Measurements from ENCODE around the gene S1PR5.
"Not testable (repeated sequence)": the region's sequence is repeated elsewhere in the genome, so short reads cannot be mapped to it uniquely, and the experiment has no call there.

The S1PR5 gene

GRCh38 chr19:10553943-10554381, 36.7 kb upstream of the S1PR5 start:
- H3K36me3 ChIP-seq (ENCODE audit: control insufficient read depth in 2 of 2, insufficient read depth in 2 of 2, low read length in 2 of 2) = peaks cover 28 to 37% of the 10 kb centered on the region in 2 donors
- H3K9me3 ChIP-seq (ENCODE audit: control insufficient read depth in 2 of 2, low read length in 2 of 2) = no peaks in the 10 kb centered on the region
- H3K4me1 ChIP-seq (ENCODE audit: control insufficient read depth, insufficient read depth, low read length) = peaks cover 2% of the 10 kb centered on the region
- no peak overlapping the region for H3K4me3 ChIP-seq (ENCODE audit: low read length in 2 of 2)
- H3K27ac ChIP-seq (ENCODE audit: low read length) = no peak overlapping the region
- no peaks in the 10 kb centered on the region for H3K27me3 ChIP-seq (ENCODE audit: control insufficient read depth in 1 of 2, insufficient read depth in 2 of 2, low read length in 2 of 2)
- no peak overlapping the region for H3K9ac ChIP-seq (ENCODE audit: low read length in 2 of 2)

- Histone ChIP-seq H3K9ac (ENCODE audit: low read length in 2 of 2) (no peak overlapping the region), H3K4me1 (ENCODE audit: control insufficient read depth, insufficient read depth, low read length) (peaks cover 2% of the 10 kb centered on the region), H3K9me3 (ENCODE audit: control insufficient read depth in 2 of 2, low read length in 2 of 2) (no peaks in the 10 kb centered on the region), H3K27ac (ENCODE audit: low read length) (no peak overlapping the region), H3K4me3 (ENCODE audit: low read length in 2 of 2) (no peak overlapping the region), H3K27me3 (ENCODE audit: control insufficient read depth in 1 of 2, insufficient read depth in 2 of 2, low read length in 2 of 2) (no peaks in the 10 kb centered on the region), H3K36me3 (ENCODE audit: control insufficient read depth in 2 of 2, insufficient read depth in 2 of 2, low read length in 2 of 2) (peaks cover 34 to 41% of the 10 kb centered on the region in 2 donors)
Observed at GRCh38 chr19:10553087-10553667, 35.9 kb upstream of the S1PR5 start.

- peaks cover 2% of the 10 kb centered on the region for H3K4me1 ChIP-seq (ENCODE audit: control insufficient read depth, insufficient read depth, low read length)
- no peak overlapping the region for H3K9ac ChIP-seq (ENCODE audit: low read length in 2 of 2)
- no peaks in the 10 kb centered on the region for H3K9me3 ChIP-seq (ENCODE audit: control insufficient read depth in 2 of 2, low read length in 2 of 2)
- H3K36me3 ChIP-seq (ENCODE audit: control insufficient read depth in 2 of 2, insufficient read depth in 2 of 2, low read length in 2 of 2) = peaks cover 35 to 36% of the 10 kb centered on the region in 2 donors
- no peaks in the 10 kb centered on the region for H3K27me3 ChIP-seq (ENCODE audit: control insufficient read depth in 1 of 2, insufficient read depth in 2 of 2, low read length in 2 of 2)
- no peak overlapping the region for H3K4me3 ChIP-seq (ENCODE audit: low read length in 2 of 2)
- no peak overlapping the region for H3K27ac ChIP-seq (ENCODE audit: low read length)
Observed at GRCh38 chr19:10552510-10553053, 35.3 kb upstream of the S1PR5 start.

GRCh38 chr19:10551698-10552301, 34.6 kb upstream of the S1PR5 start:
- Histone ChIP-seq H3K4me1 (ENCODE audit: control insufficient read depth, insufficient read depth, low read length) (peaks cover 2% of the 10 kb centered on the region), H3K4me3 (ENCODE audit: low read length in 2 of 2) (no peak overlapping the region), H3K9ac (ENCODE audit: low read length in 2 of 2) (no peak overlapping the region), H3K9me3 (ENCODE audit: control insufficient read depth in 2 of 2, low read length in 2 of 2) (no peaks in the 10 kb centered on the region), H3K27me3 (ENCODE audit: control insufficient read depth in 1 of 2, insufficient read depth in 2 of 2, low read length in 2 of 2) (no peaks in the 10 kb centered on the region), H3K36me3 (ENCODE audit: control insufficient read depth in 2 of 2, insufficient read depth in 2 of 2, low read length in 2 of 2) (peaks cover 33 to 35% of the 10 kb centered on the region in 2 donors), H3K27ac (ENCODE audit: low read length) (no peak overlapping the region)

GRCh38 chr19:10551006-10551405, 33.8 kb upstream of the S1PR5 start:
- not testable (repeated sequence) for H3K9me3 ChIP-seq (ENCODE audit: control insufficient read depth in 2 of 2, low read length in 2 of 2); H3K9ac ChIP-seq (ENCODE audit: low read length in 2 of 2); H3K27ac ChIP-seq (ENCODE audit: low read length); H3K4me1 ChIP-seq (ENCODE audit: control insufficient read depth, insufficient read depth, low read length); H3K4me3 ChIP-seq (ENCODE audit: low read length in 2 of 2); H3K27me3 ChIP-seq (ENCODE audit: control insufficient read depth in 1 of 2, insufficient read depth in 2 of 2, low read length in 2 of 2)
- H3K36me3 ChIP-seq (ENCODE audit: control insufficient read depth in 2 of 2, insufficient read depth in 2 of 2, low read length in 2 of 2) = peaks cover 33% of the 10 kb centered on the region in 2 donors

GRCh38 chr19:10550336-10550735, 33.1 kb upstream of the S1PR5 start:
- Histone ChIP-seq H3K4me3 (ENCODE audit: low read length in 2 of 2) (no peak overlapping the region), H3K36me3 (ENCODE audit: control insufficient read depth in 2 of 2, insufficient read depth in 2 of 2, low read length in 2 of 2) (peaks cover 27 to 31% of the 10 kb centered on the region in 2 donors), H3K4me1 (ENCODE audit: control insufficient read depth, insufficient read depth, low read length) (peaks cover 4% of the 10 kb centered on the region), H3K27ac (ENCODE audit: low read length) (no peak overlapping the region), H3K9ac (ENCODE audit: low read length in 2 of 2) (no peak overlapping the region), H3K9me3 (ENCODE audit: control insufficient read depth in 2 of 2, low read length in 2 of 2) (no peaks in the 10 kb centered on the region), H3K27me3 (ENCODE audit: control insufficient read depth in 1 of 2, insufficient read depth in 2 of 2, low read length in 2 of 2) (no peaks in the 10 kb centered on the region)

- no peak overlapping the region for H3K9ac ChIP-seq (ENCODE audit: low read length in 2 of 2)
- peaks cover 7% of the 10 kb centered on the region for H3K4me1 ChIP-seq (ENCODE audit: control insufficient read depth, insufficient read depth, low read length)
- no peaks in the 10 kb centered on the region for H3K27me3 ChIP-seq (ENCODE audit: control insufficient read depth in 1 of 2, insufficient read depth in 2 of 2, low read length in 2 of 2)
- peaks cover 27 to 31% of the 10 kb centered on the region in 2 donors for H3K36me3 ChIP-seq (ENCODE audit: control insufficient read depth in 2 of 2, insufficient read depth in 2 of 2, low read length in 2 of 2)
- H3K27ac ChIP-seq (ENCODE audit: low read length) = no peak overlapping the region
- no peak overlapping the region for H3K4me3 ChIP-seq (ENCODE audit: low read length in 2 of 2)
- no peaks in the 10 kb centered on the region for H3K9me3 ChIP-seq (ENCODE audit: control insufficient read depth in 2 of 2, low read length in 2 of 2)
Observed at GRCh38 chr19:10549733-10550132, 32.5 kb upstream of the S1PR5 start.

- Histone ChIP-seq H3K27ac (ENCODE audit: low read length) (no peak overlapping the region), H3K36me3 (ENCODE audit: control insufficient read depth in 2 of 2, insufficient read depth in 2 of 2, low read length in 2 of 2) (peaks cover 23 to 27% of the 10 kb centered on the region in 2 donors), H3K4me1 (ENCODE audit: control insufficient read depth, insufficient read depth, low read length) (peaks cover 15% of the 10 kb centered on the region)
Observed at GRCh38 chr19:10548746-10549276, 31.6 kb upstream of the S1PR5 start.

GRCh38 chr19:10546817-10547216, 29.6 kb upstream of the S1PR5 start:
- Histone ChIP-seq H3K9ac (ENCODE audit: low read length in 2 of 2) (no peak overlapping the region), H3K4me1 (ENCODE audit: control insufficient read depth, insufficient read depth, low read length) (peaks cover 18% of the 10 kb centered on the region), H3K27ac (ENCODE audit: low read length) (no peak overlapping the region), H3K9me3 (ENCODE audit: control insufficient read depth in 2 of 2, low read length in 2 of 2) (no peaks in the 10 kb centered on the region), H3K4me3 (ENCODE audit: low read length in 2 of 2) (no peak overlapping the region), H3K36me3 (ENCODE audit: control insufficient read depth in 2 of 2, insufficient read depth in 2 of 2, low read length in 2 of 2) (peaks cover 12 to 13% of the 10 kb centered on the region in 2 donors), H3K27me3 (ENCODE audit: control insufficient read depth in 1 of 2, insufficient read depth in 2 of 2, low read length in 2 of 2) (no peaks in the 10 kb centered on the region)

More at GRCh38 chr19:10548746-10549276, 31.6 kb upstream of the S1PR5 start:
- Histone ChIP-seq H3K4me3 (ENCODE audit: low read length in 2 of 2) (no peak overlapping the region), H3K27me3 (ENCODE audit: control insufficient read depth in 1 of 2, insufficient read depth in 2 of 2, low read length in 2 of 2) (no peaks in the 10 kb centered on the region), H3K9me3 (ENCODE audit: control insufficient read depth in 2 of 2, low read length in 2 of 2) (no peaks in the 10 kb centered on the region), H3K9ac (ENCODE audit: low read length in 2 of 2) (no peak overlapping the region)

- H3K27ac ChIP-seq (ENCODE audit: low read length) = peak overlapping the region; percentile 76
- H3K27me3 ChIP-seq (ENCODE audit: control insufficient read depth in 1 of 2, insufficient read depth in 2 of 2, low read length in 2 of 2) = no peaks in the 10 kb centered on the region
- H3K4me3 ChIP-seq (ENCODE audit: low read length in 2 of 2) = peak overlapping the region; percentile 86
- H3K4me1 ChIP-seq (ENCODE audit: control insufficient read depth, insufficient read depth, low read length) = peaks cover 18% of the 10 kb centered on the region
- H3K9me3 ChIP-seq (ENCODE audit: control insufficient read depth in 2 of 2, low read length in 2 of 2) = no peaks in the 10 kb centered on the region
- H3K36me3 ChIP-seq (ENCODE audit: control insufficient read depth in 2 of 2, insufficient read depth in 2 of 2, low read length in 2 of 2) = peaks cover 6 to 8% of the 10 kb centered on the region in 2 donors
- peak overlapping the region; percentile 90 to 94 for H3K9ac ChIP-seq (ENCODE audit: low read length in 2 of 2)
Observed at GRCh38 chr19:10544753-10545251, 27.6 kb upstream of the S1PR5 start.

All from stomach smooth muscle (tissue), 2 donors.